H9 (cell line): ENCODE measurements around the gene UBE2D3. TPM values are rescaled to one million over a fixed set of nuclear protein-coding genes. Genes with fewer than 3 reads are reported as not detected.

ENCODE experiments used
- DNase-seq: peaks from one replicate; pipeline ENCODE4 v3.0.0-alpha.2; 2017
- H2AFZ ChIP-seq: one replicate; pipeline ENCODE4 v1.6.1; 2013; ENCODE audit warnings: mild to moderate bottlenecking, low read length, control low read depth, moderate library complexity
- H2AK5ac ChIP-seq: 2 replicates; pipeline ENCODE4 v1.6.1; 2013; ENCODE audit warnings: low read length, control low read depth, mixed read lengths; ENCODE audit not compliant: insufficient read length
- H2BK120ac ChIP-seq: one replicate; pipeline ENCODE4 v1.6.1; 2013; ENCODE audit warnings: low read depth, mild to moderate bottlenecking, low read length, control low read depth, inconsistent platforms; ENCODE audit not compliant: poor library complexity, severe bottlenecking
- H2BK12ac ChIP-seq: 2 replicates; pipeline ENCODE4 v1.6.1; 2013; ENCODE audit warnings: low read length, control low read depth, mixed read lengths, low read depth; ENCODE audit not compliant: insufficient read length
- H2BK15ac ChIP-seq: 2 replicates; pipeline ENCODE4 v1.6.1; 2013; ENCODE audit warnings: low read depth, low read length, control low read depth
- H2BK20ac ChIP-seq: one replicate; pipeline ENCODE4 v1.6.1; 2013; ENCODE audit warnings: low read depth, mild to moderate bottlenecking, low read length, control low read depth, inconsistent platforms; ENCODE audit not compliant: poor library complexity, severe bottlenecking
- H2BK5ac ChIP-seq: 2 replicates; pipeline ENCODE4 v1.6.1; 2013; ENCODE audit warnings: low read length, control low read depth, mixed read lengths; ENCODE audit not compliant: insufficient read length
- H3K14ac ChIP-seq: 2 replicates; pipeline ENCODE4 v1.6.1; 2013; ENCODE audit warnings: low read length, control low read depth; ENCODE audit not compliant: insufficient read depth
- H3K18ac ChIP-seq: 2 replicates; pipeline ENCODE4 v1.6.1; 2013; ENCODE audit warnings: low read depth, mild to moderate bottlenecking, mixed read lengths, low read length, control low read depth; ENCODE audit not compliant: insufficient read length
- H3K23ac ChIP-seq: 2 replicates; pipeline ENCODE4 v1.6.1; 2013; ENCODE audit warnings: low read length, control low read depth, mixed read lengths, low read depth; ENCODE audit not compliant: insufficient read length
- H3K23me2 ChIP-seq: 2 replicates; pipeline ENCODE4 v1.6.1; 2013; ENCODE audit warnings: low read depth, mild to moderate bottlenecking, mixed read lengths, low read length, control low read depth; ENCODE audit not compliant: insufficient read length, poor library complexity, severe bottlenecking
- H3K27ac ChIP-seq: 2 replicates; pipeline ENCODE4 v1.5.1; 2013; ENCODE audit warnings: low read length, control low read depth, mixed read lengths, low read depth; ENCODE audit not compliant: insufficient read length
- H3K27me3 ChIP-seq: 2 replicates; pipeline ENCODE4 v1.6.1; 2013; ENCODE audit warnings: low read length, control low read depth, inconsistent platforms; ENCODE audit not compliant: insufficient read depth
- H3K4ac ChIP-seq: 2 replicates; pipeline ENCODE4 v1.6.1; 2013; ENCODE audit warnings: low read depth, mild to moderate bottlenecking, control low read depth, inconsistent platforms, low read length, moderate library complexity
- H3K4me1 ChIP-seq: 2 replicates; pipeline ENCODE4 v1.6.1; 2013; ENCODE audit warnings: low read length, control low read depth, inconsistent platforms; ENCODE audit not compliant: insufficient read depth
- H3K4me2 ChIP-seq: 2 replicates; pipeline ENCODE4 v1.6.1; 2013; ENCODE audit warnings: low read length, control low read depth, mixed read lengths; ENCODE audit not compliant: insufficient read length, insufficient read depth
- H3K56ac ChIP-seq: 2 replicates; pipeline ENCODE4 v1.6.1; 2013; ENCODE audit warnings: low read depth, mild to moderate bottlenecking, mixed read lengths, low read length, control low read depth; ENCODE audit not compliant: insufficient read length
- H3K79me1 ChIP-seq: 2 replicates; pipeline ENCODE4 v1.6.1; 2013; ENCODE audit warnings: low read depth, mild to moderate bottlenecking, moderate library complexity, low read length, control low read depth, inconsistent platforms; ENCODE audit not compliant: insufficient read depth, poor library complexity, severe bottlenecking
- H3K79me2 ChIP-seq: 2 replicates; pipeline ENCODE4 v1.6.1; 2013; ENCODE audit warnings: low read length, control low read depth, inconsistent platforms; ENCODE audit not compliant: insufficient read depth
- H3K9ac ChIP-seq: 2 replicates; pipeline ENCODE4 v1.6.1; 2013; ENCODE audit warnings: low read length, control low read depth, mixed read lengths; ENCODE audit not compliant: insufficient read length; ENCODE audit errors: extremely low read depth
- H3K9me3 ChIP-seq: one replicate; pipeline ENCODE4 v1.6.1; 2013; ENCODE audit warnings: low read depth, low read length, inconsistent platforms; ENCODE audit not compliant: control insufficient read depth
- H3T11ph ChIP-seq: one replicate; pipeline ENCODE4 v1.6.1; 2013; ENCODE audit warnings: mild to moderate bottlenecking, low read length, control low read depth, inconsistent platforms
- H4K20me1 ChIP-seq: one replicate; pipeline ENCODE4 v1.6.1; 2013; ENCODE audit not compliant: control insufficient read depth, insufficient read length, insufficient read depth
- H4K5ac ChIP-seq: 2 replicates; pipeline ENCODE4 v1.6.1; 2013; ENCODE audit warnings: low read depth, mild to moderate bottlenecking, mixed read lengths, low read length, control low read depth; ENCODE audit not compliant: insufficient read length
- H4K8ac ChIP-seq: replicated peaks from 2 replicates; pipeline ENCODE4 v1.6.1; 2013; ENCODE audit warnings: low read length, control low read depth, mixed read lengths, low read depth; ENCODE audit not compliant: insufficient read length
- H4K91ac ChIP-seq: 2 replicates; pipeline ENCODE4 v1.6.1; 2013; ENCODE audit warnings: low read depth, mild to moderate bottlenecking, moderate library complexity, mixed read lengths, low read length, control low read depth; ENCODE audit not compliant: insufficient read length
- H3K27ac Mint-ChIP-seq, 3 experiments: 2 replicates in 2 of 3; 3 replicates in 1 of 3; pipeline ENCODE4 v1.8.0; 2020 to 2021; ENCODE audit warnings: mixed read lengths in 3 of 3, mild to moderate bottlenecking in 1 of 3, moderate library complexity in 1 of 3
- H3K27me3 Mint-ChIP-seq: 2 replicates; pipeline ENCODE4 v1.8.0; 2021; ENCODE audit warnings: low read depth, mild to moderate bottlenecking, moderate library complexity, mixed read lengths
- H3K36me3 Mint-ChIP-seq, 3 experiments: 2 replicates in 2 of 3; 3 replicates in 1 of 3; pipeline ENCODE4 v1.8.0; 2020 to 2021; ENCODE audit warnings: low read depth in 3 of 3, mixed read lengths in 3 of 3; ENCODE audit not compliant: insufficient read depth in 1 of 3
- H3K4me1 Mint-ChIP-seq, 2 experiments: 2 replicates each; pipeline ENCODE4 v1.8.0; 2020; ENCODE audit warnings: mixed read lengths in 2 of 2
- H3K4me3 Mint-ChIP-seq, 2 experiments: 2 replicates in 1 of 2; 3 replicates in 1 of 2; pipeline ENCODE4 v1.8.0; 2020 to 2021; ENCODE audit warnings: mild to moderate bottlenecking in 2 of 2, mixed read lengths in 2 of 2, moderate library complexity in 1 of 2
- H3K9me3 Mint-ChIP-seq, 2 experiments: 2 replicates in 1 of 2; 3 replicates in 1 of 2; pipeline ENCODE4 v1.8.0; 2020; ENCODE audit warnings: mild to moderate bottlenecking in 2 of 2, mixed read lengths in 2 of 2, moderate library complexity in 1 of 2
- CTCF ChIP-seq: fragments of 200-600 bp; sonication (generic); conservative IDR thresholded peaks from 3 replicates; pipeline ENCODE4 v1.8.0; 2021; ENCODE audit warnings: antibody characterized with exemption, mild to moderate bottlenecking
- WGBS: extraction: QIAGEN DNeasy Blood & Tissue Kit; methylation state at CpG from one replicate; pipeline ENCODE4 v1.1.7; 2013; ENCODE audit warnings: missing lambda C conversion rate, low lambda C conversion rate, mixed read lengths; ENCODE audit not compliant: insufficient read length; ENCODE audit errors: extremely low coverage; 5-methylcytosine and 5-hydroxymethylcytosine counted together
- total RNA-seq: library from RNA; stranded (reverse); gene quantifications from 2 replicates; pipeline ENCODE4 v1.2.1, GENCODE V29; 2021

The UBE2D3 gene
- total RNA-seq, 1 experiment from 2014 or later = 378 TPM

DNA sequence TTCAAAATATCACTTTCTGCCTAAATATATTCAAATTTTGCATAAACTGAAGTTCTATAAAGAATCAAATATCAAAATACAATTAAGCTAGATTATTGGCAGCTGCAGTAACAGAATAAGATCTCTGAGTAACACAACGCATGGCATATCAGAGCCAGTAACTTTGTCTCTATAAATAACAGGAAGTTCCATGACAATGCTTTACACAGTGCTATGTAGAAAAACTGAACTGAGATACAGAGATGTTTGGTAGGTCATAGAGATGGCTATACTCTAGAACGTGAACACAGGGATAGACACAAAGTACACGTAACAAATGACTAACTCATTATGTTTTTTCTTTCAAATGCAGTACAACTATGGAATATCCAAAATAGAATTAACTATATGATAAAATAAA lies 18.2 kb downstream of the UBE2D3 start:
- Histone ChIP-seq H2BK20ac (no peak overlapping the region), H3K9ac (no peak overlapping the region), H4K5ac (no peak overlapping the region), H3K79me1 (no peaks in the 10 kb centered on the region), H2AFZ (no peak overlapping the region), H2AK5ac (no peak overlapping the region), H3K14ac (no peak overlapping the region), H4K91ac (no peak overlapping the region), H2BK15ac (no peak overlapping the region), H3K18ac (no peak overlapping the region), H3K27ac (no peak overlapping the region), H2BK5ac (no peak overlapping the region), H3K9me3 (no peaks in the 10 kb centered on the region), H2BK12ac (no peak overlapping the region), H3K23ac (no peak overlapping the region), H3K79me2 (peaks cover 31% of the 10 kb centered on the region), H3K4me1 (no peaks in the 10 kb centered on the region), H3K27me3 (no peaks in the 10 kb centered on the region), H3K4me2 (no peak overlapping the region), H3K4ac (no peak overlapping the region), H4K20me1 (no peaks in the 10 kb centered on the region), H4K8ac (no peak overlapping the region), H3K56ac (no peak overlapping the region), H3K23me2 (no peaks in the 10 kb centered on the region), H2BK120ac (no peak overlapping the region), H3T11ph (no peak overlapping the region)
- Mint-ChIP-seq H3K4me3 (no peak overlapping the region), H3K4me1 (peaks cover 33 to 34% of the 10 kb centered on the region in 2 experiments), H3K36me3 (peaks cover 22 to 61% (median 57%) of the 10 kb centered on the region in 3 experiments; a peak in 6 of 7 replicates), H3K9me3 (no peaks in the 10 kb centered on the region), H3K27me3 (no peaks in the 10 kb centered on the region), H3K27ac (peak overlapping the region in 1 of 3 experiments; percentile 23; a peak in 2 of 7 replicates)
- no peak for TF ChIP-seq CTCF
- no peak for DNase-seq
- WGBS = no CpG with 5 or more reads among the region's 3 CpGs
